Large intestine (tissue), 1 donor: ENCODE measurements around the gene ALG9. TPM values are rescaled to one million over a fixed set of nuclear protein-coding genes. Genes with fewer than 3 reads are reported as not detected.

Source experiments
- polyA plus RNA-seq: library from polyadenylated mRNA; unstranded; fragments of 120-200 nt; gene quantifications from one replicate; pipeline ENCODE4 v1.2.1, GENCODE V29; 2013

Gene ALG9
- polyA plus RNA-seq, 1 donor: 31.1 TPM

Other genes with a start within 250 kb of the ALG9 start
- 34.5 TPM for gene PPP2R1B, start 105.2 kb downstream of the ALG9 start, polyA plus RNA-seq
- 3.2 TPM for gene FDXACB1, start 7.6 kb upstream of the ALG9 start, polyA plus RNA-seq
- 41.2 TPM for gene CFAP68, start 8.0 kb upstream of the ALG9 start, polyA plus RNA-seq
- 31.9 TPM for gene CRYAB, start 40.2 kb upstream of the ALG9 start, polyA plus RNA-seq
- 4.3 TPM for gene HSPB2, start 41.2 kb upstream of the ALG9 start, polyA plus RNA-seq
- gene C11orf52, start 47.3 kb upstream of the ALG9 start, polyA plus RNA-seq: 14.6 TPM
- gene DIXDC1, start 65.8 kb upstream of the ALG9 start, polyA plus RNA-seq: 15.5 TPM
- gene DLAT, start 153.8 kb upstream of the ALG9 start, polyA plus RNA-seq: 26.1 TPM
- 1.6 TPM for gene PIH1D2, start 202.4 kb upstream of the ALG9 start, polyA plus RNA-seq
- gene NKAPD1, start 202.7 kb upstream of the ALG9 start, polyA plus RNA-seq: 27.7 TPM
- 55.1 TPM for gene TIMM8B, start 215.2 kb upstream of the ALG9 start, polyA plus RNA-seq
- gene SDHD, start 215.3 kb upstream of the ALG9 start, polyA plus RNA-seq: 146 TPM